Measurements from ENCODE around the gene ARID4A. TPM values are rescaled to one million over a fixed set of nuclear protein-coding genes. Genes with fewer than 3 reads are reported as not detected.

Gene ARID4A
- polyA plus RNA-seq, 2 of the 4 experiments (the other 2 are of a cell fraction) = 9.0 to 15.1 TPM

GRCh38 chr14:58283730-58284129 is 14.6 kb upstream of the ARID4A start:
- POLR2A ChIA-PET = no interaction called here
- FAIRE-seq = no peak

DNA sequence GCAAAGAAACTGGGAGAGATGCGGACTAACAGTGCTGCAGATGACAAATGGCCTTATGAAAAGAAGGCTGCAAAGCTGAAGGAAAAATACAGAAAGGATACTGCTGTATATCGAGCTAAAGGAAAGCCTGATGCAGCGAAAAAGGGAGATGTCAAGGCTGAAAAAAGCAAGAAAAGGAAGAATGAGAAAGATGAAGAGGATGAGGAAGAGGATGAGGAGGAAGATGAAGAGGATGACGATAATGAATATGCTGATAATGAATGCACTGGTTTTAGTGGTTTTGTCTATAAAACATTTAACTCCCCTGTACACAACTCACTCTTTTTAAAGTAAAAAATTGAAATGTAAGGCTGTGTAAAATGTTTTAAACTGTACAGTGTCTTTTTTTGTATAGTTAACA is 13.2 kb upstream of the ARID4A start:
- Histone ChIP-seq H3K4me2 (no peak overlapping the region), H3K4me1 (peaks cover 44% of the 10 kb centered on the region), H3K4me3 (no peak overlapping the region), H3K9me3 (no peaks in the 10 kb centered on the region), H3K27ac (no peak overlapping the region)
- FAIRE-seq (no peak), ATAC-seq (no peak), DNase-seq (ENCODE audit: low read depth in 1 of 2, low spot score in 1 of 2) (no peak)
- 95% methylated on average over 4 of the region's 4 CpGs for WGBS (ENCODE audit: missing lambda C conversion rate)
- TF ChIP-seq FOSL2 (IDR thresholded peaks at IDR 0.05) = no peak
- TF ChIP-seq FOSL2 (CRISPR knock-in tag; IDR thresholded peaks at IDR 0.05) = no peak
- TF ChIP-seq POLR2AphosphoS2 (conservative IDR thresholded peaks at IDR 0.05; ENCODE audit: low read length) = no peak
- TF ChIP-seq FOXS1 (CRISPR knock-in tag; IDR thresholded peaks at IDR 0.05) = no peak
- no peak for TF ChIP-seq HMGXB4 (CRISPR knock-in tag; IDR thresholded peaks at IDR 0.05; ENCODE audit: borderline replicate concordance)
- TF ChIP-seq NR3C1 (IDR thresholded peaks at IDR 0.05) = no peak
- no peak for TF ChIP-seq BHLHE40 (IDR thresholded peaks at IDR 0.05; ENCODE audit: low read depth, low read length)
- no peak for TF ChIP-seq TP53 (CRISPR knock-in tag; IDR thresholded peaks at IDR 0.05)
- TF ChIP-seq RCOR1 (IDR thresholded peaks at IDR 0.05; ENCODE audit: low read depth, low read length) = no peak
- no peak for TF ChIP-seq MAFK (IDR thresholded peaks at IDR 0.05; ENCODE audit: partially characterized antibody)
- TF ChIP-seq TFCP2L1 (CRISPR knock-in tag; IDR thresholded peaks at IDR 0.05) = no peak
- TF ChIP-seq, protein P1, sequence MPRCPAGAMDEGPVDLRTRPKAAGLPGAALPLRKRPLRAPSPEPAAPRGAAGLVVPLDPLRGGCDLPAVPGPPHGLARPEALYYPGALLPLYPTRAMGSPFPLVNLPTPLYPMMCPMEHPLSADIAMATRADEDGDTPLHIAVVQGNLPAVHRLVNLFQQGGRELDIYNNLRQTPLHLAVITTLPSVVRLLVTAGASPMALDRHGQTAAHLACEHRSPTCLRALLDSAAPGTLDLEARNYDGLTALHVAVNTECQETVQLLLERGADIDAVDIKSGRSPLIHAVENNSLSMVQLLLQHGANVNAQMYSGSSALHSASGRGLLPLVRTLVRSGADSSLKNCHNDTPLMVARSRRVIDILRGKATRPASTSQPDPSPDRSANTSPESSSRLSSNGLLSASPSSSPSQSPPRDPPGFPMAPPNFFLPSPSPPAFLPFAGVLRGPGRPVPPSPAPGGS (IDR thresholded peaks at IDR 0.05) = no peak
- no peak for TF ChIP-seq CHD4 (IDR thresholded peaks at IDR 0.05; ENCODE audit: borderline replicate concordance)
- no peak for TF ChIP-seq KDM1A (IDR thresholded peaks at IDR 0.05; ENCODE audit: low read depth)
- no peak for TF ChIP-seq RAD21 (conservative IDR thresholded peaks at IDR 0.05 in 1 of 2, IDR thresholded peaks at IDR 0.05 in 1 of 2)
- TF ChIP-seq GATA3 (IDR thresholded peaks at IDR 0.05; ENCODE audit: borderline replicate concordance) = no peak
- no peak for TF ChIP-seq CEBPB (IDR thresholded peaks at IDR 0.05)
- POLR2A ChIA-PET = interaction anchor here (2.4 kb wide), 1 partner anchor 13 kb away, joined by 11 read pairs; the partner anchor contains the start of gene ARID4A
- CTCF ChIA-PET = no interaction called here

More at GRCh38 chr14:58283730-58284129, 14.6 kb upstream of the ARID4A start:
- Histone ChIP-seq H3K4me3 (no peak overlapping the region), H3K27ac (no peak overlapping the region), H3K9me3 (no peaks in the 10 kb centered on the region), H3K4me1 (peaks cover 44% of the 10 kb centered on the region), H3K4me2 (peak overlapping the region; percentile 4; the same call in 1 of the 3 replicates)
- CTCF ChIA-PET = no interaction called here
- ATAC-seq = no peak
- TF ChIP-seq BHLHE40 (IDR thresholded peaks at IDR 0.05; ENCODE audit: low read depth, low read length) (no peak), CEBPB (IDR thresholded peaks at IDR 0.05) (peak in 1 of 2 experiments; percentile 62; a peak in 2 of 4 replicates)
- TF ChIP-seq, protein P2, sequence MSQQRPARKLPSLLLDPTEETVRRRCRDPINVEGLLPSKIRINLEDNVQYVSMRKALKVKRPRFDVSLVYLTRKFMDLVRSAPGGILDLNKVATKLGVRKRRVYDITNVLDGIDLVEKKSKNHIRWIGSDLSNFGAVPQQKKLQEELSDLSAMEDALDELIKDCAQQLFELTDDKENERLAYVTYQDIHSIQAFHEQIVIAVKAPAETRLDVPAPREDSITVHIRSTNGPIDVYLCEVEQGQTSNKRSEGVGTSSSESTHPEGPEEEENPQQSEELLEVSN (IDR thresholded peaks at IDR 0.05; ENCODE audit: borderline replicate concordance, low read depth) = no peak
- TF ChIP-seq, protein P1 (IDR thresholded peaks at IDR 0.05) = no peak
- no peak for DNase-seq (ENCODE audit: low read depth in 1 of 2, low spot score in 1 of 2)

DNA sequence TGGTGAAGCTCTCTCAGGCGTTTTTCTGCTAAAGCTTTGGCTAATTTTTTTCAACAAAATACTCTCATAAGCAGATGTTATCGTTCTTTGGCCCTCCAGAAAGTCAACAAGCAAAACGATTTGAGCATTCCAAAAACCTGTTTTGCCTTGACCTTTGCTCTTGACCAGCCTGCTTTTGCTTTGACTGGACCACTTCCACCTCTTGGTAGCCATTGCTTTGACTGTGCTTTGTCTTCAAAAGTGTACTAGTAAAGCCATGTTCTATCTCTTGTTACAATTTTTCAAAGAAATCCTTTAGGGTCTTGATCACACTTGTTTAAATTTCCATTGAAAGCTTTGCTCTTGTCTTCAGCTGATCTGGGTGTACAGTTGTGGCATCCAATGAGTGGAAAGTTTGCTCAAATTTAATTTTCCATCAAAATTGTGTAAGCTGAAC is 10.7 kb upstream of the ARID4A start:
- ChIA-PET POLR2A (interaction anchor here (0.6 to 2.7 kb wide), 2 partner anchors 10 to 12 kb away, joined by 3 to 18 read pairs; partner anchors contain the start of gene ARID4A), CTCF (interaction anchor here (0.6 kb wide), 1 partner anchor 56 kb away, joined by 3 read pairs; no protein-coding TSS in a partner anchor)
- DNase-seq (ENCODE audit: low read depth in 1 of 2, low spot score in 1 of 2) = no peak
- Histone ChIP-seq H3K27ac (no peak overlapping the region), H3K9me3 (no peaks in the 10 kb centered on the region), H3K4me1 (peaks cover 20% of the 10 kb centered on the region), H3K4me3 (no peak overlapping the region), H3K4me2 (no peak overlapping the region)
- WGBS (ENCODE audit: missing lambda C conversion rate) = 71% methylated on average over 3 of the region's 3 CpGs
- no peak for FAIRE-seq
- ATAC-seq = no peak
- TF ChIP-seq EHMT2 (IDR thresholded peaks at IDR 0.05; ENCODE audit: low read depth) = no peak
- no peak for TF ChIP-seq POLR2A (IDR thresholded peaks at IDR 0.05; ENCODE audit: low read length)
- no peak for TF ChIP-seq GATA3 (IDR thresholded peaks at IDR 0.05; ENCODE audit: borderline replicate concordance)
- TF ChIP-seq HMGXB4 (CRISPR knock-in tag; IDR thresholded peaks at IDR 0.05; ENCODE audit: borderline replicate concordance) = no peak
- no peak for TF ChIP-seq ZNF302 (CRISPR knock-in tag; IDR thresholded peaks at IDR 0.05)
- no peak for TF ChIP-seq USF2 (IDR thresholded peaks at IDR 0.05)
- no peak for TF ChIP-seq RNF2 (IDR thresholded peaks at IDR 0.05; ENCODE audit: borderline replicate concordance, low read depth)
- TF ChIP-seq CBX2 (IDR thresholded peaks at IDR 0.05; ENCODE audit: borderline replicate concordance, low read depth) = no peak
- TF ChIP-seq NFE2L2 (conservative IDR thresholded peaks at IDR 0.05; ENCODE audit: low read length) = no peak
- no peak for TF ChIP-seq HOXB13 (CRISPR knock-in tag; IDR thresholded peaks at IDR 0.05; ENCODE audit: low read depth)
- no peak for TF ChIP-seq KDM1A (IDR thresholded peaks at IDR 0.05; ENCODE audit: low read depth)
- no peak for TF ChIP-seq EHF (CRISPR knock-in tag; IDR thresholded peaks at IDR 0.05)
- no peak for TF ChIP-seq SMC3 (IDR thresholded peaks at IDR 0.05)
